NCI-H2227 treated with DMSO at 0.1 percent for 48 hours (cell line): ENCODE data around the gene CELF2.

Experiments used
- DNase-seq: peaks from one replicate; lab custom pipeline; 2025; lab: John Stamatoyannopoulos, UW

CELF2 gene

GRCh38 chr10:11201911-11202310, 184.2 kb downstream of the CELF2 start:
- DNase-seq: no peak

GRCh38 chr10:11204351-11204942, 186.8 kb downstream of the CELF2 start:
- no peak for DNase-seq

- DNase-seq: no peak
These were observed 187.5 kb downstream of the CELF2 start for GRCh38 chr10:11205030-11205772.

GRCh38 chr10:11206676-11207559, 189.2 kb downstream of the CELF2 start:
- DNase-seq: no peak

- no peak for DNase-seq
These were observed 189.8 kb downstream of the CELF2 start for GRCh38 chr10:11207560-11207844.

- DNase-seq: no peak
These were observed 190.6 kb downstream of the CELF2 start for GRCh38 chr10:11208243-11208642.

- DNase-seq: no peak
These were observed 191.5 kb downstream of the CELF2 start for GRCh38 chr10:11208908-11209829.

- no peak for DNase-seq
These were observed 192.1 kb downstream of the CELF2 start for GRCh38 chr10:11209830-11210181.

- no peak for DNase-seq
These were observed 192.7 kb downstream of the CELF2 start for GRCh38 chr10:11210211-11210922.

- no peak for DNase-seq
These were observed 194.8 kb downstream of the CELF2 start for GRCh38 chr10:11212288-11213085.

- DNase-seq: no peak
These were observed 195.5 kb downstream of the CELF2 start for GRCh38 chr10:11213137-11213536.

GRCh38 chr10:11214407-11214806, 196.7 kb downstream of the CELF2 start:
- DNase-seq: no peak

GRCh38 chr10:11215471-11215870, 197.8 kb downstream of the CELF2 start:
- no peak for DNase-seq

GRCh38 chr10:11217521-11217920, 199.8 kb downstream of the CELF2 start:
- no peak for DNase-seq

GRCh38 chr10:11218395-11218794, 200.7 kb downstream of the CELF2 start:
- no peak for DNase-seq

- no peak for DNase-seq
These were observed 201.8 kb downstream of the CELF2 start for GRCh38 chr10:11219431-11219830.

GRCh38 chr10:11223081-11223480, 205.4 kb downstream of the CELF2 start:
- DNase-seq: no peak

- DNase-seq: no peak
These were observed 206.0 kb downstream of the CELF2 start for GRCh38 chr10:11223507-11224140.

GRCh38 chr10:11224321-11224720, 206.6 kb downstream of the CELF2 start:
- no peak for DNase-seq

- no peak for DNase-seq
These were observed 207.2 kb downstream of the CELF2 start for GRCh38 chr10:11224792-11225416.
